ENCODE data around the gene CDS2. TPM values are rescaled to one million over a fixed set of nuclear protein-coding genes. Genes with fewer than 3 reads are reported as not detected.

The CDS2 gene
- polyA plus RNA-seq, 2 of the 4 experiments (the other 2 are of a cell fraction), result 44.0 to 106 TPM

DNA sequence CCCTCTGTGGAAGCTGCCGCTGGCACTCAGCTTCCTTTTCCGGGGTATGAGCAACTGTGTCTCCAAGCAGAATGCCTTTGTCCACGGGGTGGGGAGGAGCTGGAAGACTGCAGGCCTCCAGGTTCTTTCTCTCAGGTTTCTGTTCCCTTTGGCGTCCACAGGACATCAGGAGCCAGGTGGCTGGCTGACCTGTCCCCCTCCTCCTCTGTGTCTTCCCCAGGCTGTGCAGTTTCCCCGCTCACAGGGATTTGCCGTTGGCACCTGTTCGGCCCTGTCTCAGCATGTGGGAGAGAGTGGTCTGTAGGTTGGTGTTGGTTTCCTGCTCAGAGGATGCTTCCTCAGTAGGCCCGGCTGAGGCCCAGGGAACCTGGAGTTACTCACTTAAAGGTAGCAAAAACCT lies 43.5 kb downstream of the CDS2 start:
- H3K4me1 ChIP-seq, result peaks cover 16% of the 10 kb centered on the region
- ChIA-PET CTCF (interaction anchor here (0.8 to 5.3 kb wide), 4 partner anchors 9 to 44 kb away, joined by 3 to 32 read pairs (median 14); partner anchors contain the start of gene CDS2), POLR2A (no interaction called here)
- TF ChIP-seq, protein P1, sequence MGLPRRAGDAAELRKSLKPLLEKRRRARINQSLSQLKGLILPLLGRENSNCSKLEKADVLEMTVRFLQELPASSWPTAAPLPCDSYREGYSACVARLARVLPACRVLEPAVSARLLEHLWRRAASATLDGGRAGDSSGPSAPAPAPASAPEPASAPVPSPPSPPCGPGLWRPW (IDR thresholded peaks at IDR 0.05), result no peak
- TF ChIP-seq MAFK (IDR thresholded peaks at IDR 0.05; ENCODE audit: partially characterized antibody) (no peak), CEBPB (IDR thresholded peaks at IDR 0.05) (no peak), RCOR1 (IDR thresholded peaks at IDR 0.05; ENCODE audit: low read depth, low read length) (no peak)
- H3K27ac ChIP-seq, result no peak overlapping the region
- no peak overlapping the region for H3K4me3 ChIP-seq
- no peak for FAIRE-seq
- 95% methylated on average over 8 of the region's 8 CpGs for WGBS (ENCODE audit: missing lambda C conversion rate)
- no peak for DNase-seq (ENCODE audit: low read depth in 1 of 2, low spot score in 1 of 2)
- ATAC-seq, result no peak
- no peaks in the 10 kb centered on the region for H3K9me3 ChIP-seq
- no peak overlapping the region for H3K4me2 ChIP-seq

DNA sequence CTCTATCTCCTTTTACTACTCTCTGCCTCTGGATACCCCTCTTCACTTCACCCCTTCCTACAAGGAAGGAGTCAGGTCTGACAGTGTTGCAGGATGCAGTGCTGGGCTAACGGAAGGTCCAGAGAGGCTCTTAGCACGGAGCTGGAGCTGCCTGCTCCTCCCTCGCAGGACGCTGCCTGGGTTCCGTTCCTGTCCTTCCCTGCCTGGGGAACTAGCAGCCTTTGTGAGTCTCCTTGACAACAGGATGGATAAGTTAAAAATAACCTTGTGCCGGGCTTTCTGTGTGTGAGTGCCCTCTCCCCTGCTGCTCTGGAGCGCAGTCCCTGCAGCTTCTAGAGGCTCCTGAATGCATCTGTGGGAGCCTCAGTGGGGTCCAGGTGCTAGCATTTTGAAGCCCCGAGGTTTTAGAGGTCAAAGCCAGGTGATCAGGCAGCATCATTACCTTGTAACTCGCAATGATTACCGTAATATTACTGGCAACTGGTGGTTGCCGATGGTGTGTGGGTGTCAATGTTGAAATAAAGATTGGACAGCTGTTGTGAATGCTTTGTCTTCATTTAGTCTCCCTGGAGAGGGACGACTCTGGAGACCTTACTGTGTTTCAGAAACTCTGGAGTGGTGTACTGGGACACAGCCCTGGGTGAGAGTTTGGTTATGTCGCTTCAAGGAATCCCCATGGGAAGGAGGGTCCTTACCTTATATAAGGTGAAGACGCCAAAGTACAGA lies 44.4 kb downstream of the CDS2 start:
- H3K27ac ChIP-seq, result no peak overlapping the region
- ATAC-seq, result no peak
- H3K4me3 ChIP-seq, result no peak overlapping the region
- 87% methylated on average over 14 of the region's 14 CpGs for WGBS (ENCODE audit: missing lambda C conversion rate)
- no peak for DNase-seq (ENCODE audit: low read depth in 1 of 2, low spot score in 1 of 2)
- no peak overlapping the region for H3K4me2 ChIP-seq
- H3K9me3 ChIP-seq, result no peaks in the 10 kb centered on the region
- peaks cover 16% of the 10 kb centered on the region for H3K4me1 ChIP-seq
- ChIA-PET POLR2A (no interaction called here), CTCF (interaction anchor here (0.7 to 4.3 kb wide), 4 partner anchors 8 to 45 kb away, joined by 3 to 32 read pairs (median 3); partner anchors contain the start of gene CDS2)
- TF ChIP-seq, protein P2, sequence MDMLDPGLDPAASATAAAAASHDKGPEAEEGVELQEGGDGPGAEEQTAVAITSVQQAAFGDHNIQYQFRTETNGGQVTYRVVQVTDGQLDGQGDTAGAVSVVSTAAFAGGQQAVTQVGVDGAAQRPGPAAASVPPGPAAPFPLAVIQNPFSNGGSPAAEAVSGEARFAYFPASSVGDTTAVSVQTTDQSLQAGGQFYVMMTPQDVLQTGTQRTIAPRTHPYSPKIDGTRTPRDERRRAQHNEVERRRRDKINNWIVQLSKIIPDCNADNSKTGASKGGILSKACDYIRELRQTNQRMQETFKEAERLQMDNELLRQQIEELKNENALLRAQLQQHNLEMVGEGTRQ (IDR thresholded peaks at IDR 0.05), result no peak
- no peak for TF ChIP-seq EHMT2 (IDR thresholded peaks at IDR 0.05; ENCODE audit: low read depth)
- no peak for TF ChIP-seq HDAC2 (IDR thresholded peaks at IDR 0.05)
- no peak for TF ChIP-seq ESRRA (IDR thresholded peaks at IDR 0.05; ENCODE audit: borderline replicate concordance, low read length)
- no peak for TF ChIP-seq RFX5 (IDR thresholded peaks at IDR 0.05)
- no peak for TF ChIP-seq MAFK (IDR thresholded peaks at IDR 0.05; ENCODE audit: partially characterized antibody)
- no peak for TF ChIP-seq NFE2L2 (conservative IDR thresholded peaks at IDR 0.05; ENCODE audit: low read length)
- no peak for TF ChIP-seq SREBF2 (IDR thresholded peaks at IDR 0.05)
- no peak for TF ChIP-seq NPAS2 (CRISPR knock-in tag; IDR thresholded peaks at IDR 0.05; ENCODE audit: borderline replicate concordance)
- no peak for TF ChIP-seq RNF2 (IDR thresholded peaks at IDR 0.05; ENCODE audit: borderline replicate concordance, low read depth)
- TF ChIP-seq NR3C1 (IDR thresholded peaks at IDR 0.05), result no peak
- TF ChIP-seq, protein P3, sequence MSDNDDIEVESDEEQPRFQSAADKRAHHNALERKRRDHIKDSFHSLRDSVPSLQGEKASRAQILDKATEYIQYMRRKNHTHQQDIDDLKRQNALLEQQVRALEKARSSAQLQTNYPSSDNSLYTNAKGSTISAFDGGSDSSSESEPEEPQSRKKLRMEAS (IDR thresholded peaks at IDR 0.05), result no peak
- no peak for TF ChIP-seq RCOR1 (IDR thresholded peaks at IDR 0.05; ENCODE audit: low read depth, low read length)
- FAIRE-seq, result no peak

DNA sequence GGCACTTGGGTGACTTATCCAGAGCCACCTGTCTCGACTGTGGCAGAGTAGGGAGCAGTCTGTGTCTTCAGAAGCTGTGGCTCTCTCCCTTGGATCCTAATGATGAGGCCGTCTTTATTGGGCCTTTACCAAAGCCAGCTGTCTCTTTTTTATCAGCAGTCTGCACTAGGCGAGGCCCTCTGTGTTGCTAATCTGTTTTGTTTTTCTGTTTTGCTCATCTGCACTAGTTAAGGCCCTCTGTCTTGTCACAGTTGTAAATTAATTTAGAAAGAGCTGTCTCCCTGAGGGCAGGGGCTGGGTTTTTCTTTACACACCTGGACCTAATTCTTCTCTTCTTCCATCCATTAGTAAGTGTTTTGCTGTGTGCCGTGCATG lies 45.0 kb downstream of the CDS2 start:
- Histone ChIP-seq H3K9me3 (no peaks in the 10 kb centered on the region), H3K4me3 (no peak overlapping the region), H3K4me1 (peaks cover 16% of the 10 kb centered on the region), H3K27ac (no peak overlapping the region), H3K4me2 (no peak overlapping the region)
- ATAC-seq, result no peak
- no peak for DNase-seq (ENCODE audit: low read depth in 1 of 2, low spot score in 1 of 2)
- WGBS (ENCODE audit: missing lambda C conversion rate), result 87% methylated on average over 4 of the region's 4 CpGs
- POLR2A ChIA-PET, result no interaction called here
- CTCF ChIA-PET, result interaction anchor here (0.7 to 4.3 kb wide), 4 partner anchors 8 to 45 kb away, joined by 3 to 32 read pairs (median 3); partner anchors contain the start of gene CDS2
- FAIRE-seq, result no peak
- TF ChIP-seq BHLHE40 (IDR thresholded peaks at IDR 0.05; ENCODE audit: low read depth, low read length) (no peak), FOXS1 (CRISPR knock-in tag; IDR thresholded peaks at IDR 0.05) (no peak), KDM5A (IDR thresholded peaks at IDR 0.05) (no peak), RARB (CRISPR knock-in tag; IDR thresholded peaks at IDR 0.05) (no peak), FOSL2 (IDR thresholded peaks at IDR 0.05) (no peak), FOSL2 (CRISPR knock-in tag; IDR thresholded peaks at IDR 0.05) (no peak), JUN (IDR thresholded peaks at IDR 0.05) (no peak)
- TF ChIP-seq, protein P4, sequence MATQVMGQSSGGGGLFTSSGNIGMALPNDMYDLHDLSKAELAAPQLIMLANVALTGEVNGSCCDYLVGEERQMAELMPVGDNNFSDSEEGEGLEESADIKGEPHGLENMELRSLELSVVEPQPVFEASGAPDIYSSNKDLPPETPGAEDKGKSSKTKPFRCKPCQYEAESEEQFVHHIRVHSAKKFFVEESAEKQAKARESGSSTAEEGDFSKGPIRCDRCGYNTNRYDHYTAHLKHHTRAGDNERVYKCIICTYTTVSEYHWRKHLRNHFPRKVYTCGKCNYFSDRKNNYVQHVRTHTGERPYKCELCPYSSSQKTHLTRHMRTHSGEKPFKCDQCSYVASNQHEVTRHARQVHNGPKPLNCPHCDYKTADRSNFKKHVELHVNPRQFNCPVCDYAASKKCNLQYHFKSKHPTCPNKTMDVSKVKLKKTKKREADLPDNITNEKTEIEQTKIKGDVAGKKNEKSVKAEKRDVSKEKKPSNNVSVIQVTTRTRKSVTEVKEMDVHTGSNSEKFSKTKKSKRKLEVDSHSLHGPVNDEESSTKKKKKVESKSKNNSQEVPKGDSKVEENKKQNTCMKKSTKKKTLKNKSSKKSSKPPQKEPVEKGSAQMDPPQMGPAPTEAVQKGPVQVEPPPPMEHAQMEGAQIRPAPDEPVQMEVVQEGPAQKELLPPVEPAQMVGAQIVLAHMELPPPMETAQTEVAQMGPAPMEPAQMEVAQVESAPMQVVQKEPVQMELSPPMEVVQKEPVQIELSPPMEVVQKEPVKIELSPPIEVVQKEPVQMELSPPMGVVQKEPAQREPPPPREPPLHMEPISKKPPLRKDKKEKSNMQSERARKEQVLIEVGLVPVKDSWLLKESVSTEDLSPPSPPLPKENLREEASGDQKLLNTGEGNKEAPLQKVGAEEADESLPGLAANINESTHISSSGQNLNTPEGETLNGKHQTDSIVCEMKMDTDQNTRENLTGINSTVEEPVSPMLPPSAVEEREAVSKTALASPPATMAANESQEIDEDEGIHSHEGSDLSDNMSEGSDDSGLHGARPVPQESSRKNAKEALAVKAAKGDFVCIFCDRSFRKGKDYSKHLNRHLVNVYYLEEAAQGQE (IDR thresholded peaks at IDR 0.05), result no peak
- TF ChIP-seq, protein P2 (IDR thresholded peaks at IDR 0.05), result no peak
- TF ChIP-seq, protein P5, sequence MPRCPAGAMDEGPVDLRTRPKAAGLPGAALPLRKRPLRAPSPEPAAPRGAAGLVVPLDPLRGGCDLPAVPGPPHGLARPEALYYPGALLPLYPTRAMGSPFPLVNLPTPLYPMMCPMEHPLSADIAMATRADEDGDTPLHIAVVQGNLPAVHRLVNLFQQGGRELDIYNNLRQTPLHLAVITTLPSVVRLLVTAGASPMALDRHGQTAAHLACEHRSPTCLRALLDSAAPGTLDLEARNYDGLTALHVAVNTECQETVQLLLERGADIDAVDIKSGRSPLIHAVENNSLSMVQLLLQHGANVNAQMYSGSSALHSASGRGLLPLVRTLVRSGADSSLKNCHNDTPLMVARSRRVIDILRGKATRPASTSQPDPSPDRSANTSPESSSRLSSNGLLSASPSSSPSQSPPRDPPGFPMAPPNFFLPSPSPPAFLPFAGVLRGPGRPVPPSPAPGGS (IDR thresholded peaks at IDR 0.05), result no peak
